ENCODE results near the gene FEZF1.

The FEZF1 gene

DNA sequence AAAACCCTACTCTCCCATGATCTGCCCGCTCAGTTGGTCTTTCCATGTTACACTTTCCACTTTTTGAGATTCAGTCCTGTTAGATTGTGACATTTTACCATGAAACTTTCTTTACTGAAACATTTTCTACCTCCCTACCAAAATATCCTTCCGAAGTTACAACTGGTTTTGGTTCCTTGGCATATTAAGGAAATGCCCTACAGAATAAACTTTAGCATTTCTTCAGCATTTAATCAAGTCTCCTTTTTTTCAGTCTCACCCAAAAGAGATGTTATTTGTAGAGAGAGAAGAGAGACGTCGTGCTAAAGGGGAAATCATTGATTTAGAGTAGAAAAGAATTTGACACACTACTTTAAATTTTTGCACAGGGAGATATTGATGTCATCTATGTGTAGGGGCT lies 9.7 kb upstream of the FEZF1 start:
- no peak overlapping the region for H3K4me3 ChIP-seq (ENCODE audit: low read depth, low read length)
- DNase-seq (ENCODE audit: low read depth): no peak
- no peak for TF ChIP-seq CTCF (IDR thresholded peaks at IDR 0.05; ENCODE audit: low read depth, low read length, missing control alignments)

GRCh38 chr7:122312789-122313188 lies 8.2 kb upstream of the FEZF1 start:
- no peak overlapping the region for H3K4me3 ChIP-seq (ENCODE audit: low read depth, low read length)
- TF ChIP-seq CTCF (IDR thresholded peaks at IDR 0.05; ENCODE audit: low read depth, low read length, missing control alignments): no peak
- DNase-seq (ENCODE audit: low read depth): no peak

GRCh38 chr7:122311734-122312450 lies 7.3 kb upstream of the FEZF1 start:
- TF ChIP-seq CTCF (IDR thresholded peaks at IDR 0.05; ENCODE audit: low read depth, low read length, missing control alignments): no peak
- DNase-seq (ENCODE audit: low read depth): no peak
- no peak overlapping the region for H3K4me3 ChIP-seq (ENCODE audit: low read depth, low read length)

- DNase-seq (ENCODE audit: low read depth): no peak
- H3K4me3 ChIP-seq (ENCODE audit: low read depth, low read length): no peak overlapping the region
- no peak for TF ChIP-seq CTCF (IDR thresholded peaks at IDR 0.05; ENCODE audit: low read depth, low read length, missing control alignments)
These were observed 6.6 kb upstream of the FEZF1 start for GRCh38 chr7:122311050-122311700.

GRCh38 chr7:122310119-122311021 lies 5.8 kb upstream of the FEZF1 start:
- no peak for TF ChIP-seq CTCF (IDR thresholded peaks at IDR 0.05; ENCODE audit: low read depth, low read length, missing control alignments)
- DNase-seq (ENCODE audit: low read depth): no peak
- no peak overlapping the region for H3K4me3 ChIP-seq (ENCODE audit: low read depth, low read length)

- no peak for DNase-seq (ENCODE audit: low read depth)
- no peak for TF ChIP-seq CTCF (IDR thresholded peaks at IDR 0.05; ENCODE audit: low read depth, low read length, missing control alignments)
- H3K4me3 ChIP-seq (ENCODE audit: low read depth, low read length): no peak overlapping the region
These were observed 4.9 kb upstream of the FEZF1 start for GRCh38 chr7:122309421-122309820.
